K562 (cell line): ENCODE measurements around the gene SPRED2. TPM values are rescaled to one million over a fixed set of nuclear protein-coding genes. Genes with fewer than 3 reads are reported as not detected.

Experiments
- ERF ChIP-seq: fragments of 450-650 bp; formaldehyde crosslinking; IDR thresholded peaks from 2 replicates; pipeline ENCODE4 v1.4.0; 2020; ENCODE audit warnings: mild to moderate bottlenecking, mixed read lengths
- GATAD2A ChIP-seq: fragments of 450-650 bp; IDR thresholded peaks from 2 replicates; pipeline ENCODE4 v1.6.1; 2017
- GTF2E2 ChIP-seq: fragments of 200-800 bp; sonication (Bioruptor generic); IDR thresholded peaks from 2 replicates; pipeline ENCODE4 v1.6.1; 2016; ENCODE audit warnings: missing genetic modification characterization, missing compliant biosample characterization
- HDAC6 ChIP-seq: IDR thresholded peaks from 2 replicates; pipeline ENCODE4 v1.6.1; 2012; ENCODE audit warnings: low read depth, mild to moderate bottlenecking, control low read depth, inconsistent platforms, low read length, moderate library complexity
- KHSRP ChIP-seq: fragments of 450-650 bp; IDR thresholded peaks from 2 replicates; pipeline ENCODE4 v1.6.1; 2017
- MEIS2 ChIP-seq: fragments of 450-650 bp; IDR thresholded peaks from 2 replicates; pipeline ENCODE4 v1.6.1; 2014; ENCODE audit warnings: mild to moderate bottlenecking; ENCODE audit not compliant: partially characterized antibody
- NCOR1 ChIP-seq: fragments of 450-650 bp; IDR thresholded peaks from 2 replicates; pipeline ENCODE4 v1.6.1; 2016; ENCODE audit warnings: mild to moderate bottlenecking, moderate library complexity
- PHF21A ChIP-seq: fragments of 450-650 bp; IDR thresholded peaks from 2 replicates; pipeline ENCODE4 v1.6.1; 2017; ENCODE audit warnings: low read depth, borderline replicate concordance
- POLR2AphosphoS5 ChIP-seq: IDR thresholded peaks from 2 replicates; pipeline ENCODE4 v1.6.1; 2011; ENCODE audit warnings: mild to moderate bottlenecking, low read depth, low read length, moderate library complexity; ENCODE audit not compliant: control insufficient read depth, insufficient read depth
- POLR2B ChIP-seq: fragments of 450-650 bp; IDR thresholded peaks from 2 replicates; pipeline ENCODE4 v1.6.1; 2018; ENCODE audit warnings: low read depth; ENCODE audit not compliant: partially characterized antibody
- PRPF4 ChIP-seq: fragments of 200-400 bp; formaldehyde crosslinking; IDR thresholded peaks from one replicate; pipeline ENCODE4 v1.6.1; 2017; ENCODE audit warnings: low read length, low read depth, mild to moderate bottlenecking; ENCODE audit not compliant: insufficient read depth, poor library complexity, severe bottlenecking
- PTTG1 ChIP-seq: fragments of 450-650 bp; IDR thresholded peaks from 2 replicates; pipeline ENCODE4 v1.6.1; 2016; ENCODE audit warnings: low read depth, mild to moderate bottlenecking, missing genetic modification characterization, missing compliant biosample characterization
- SETDB1 ChIP-seq: IDR thresholded peaks from one replicate; pipeline ENCODE4 v1.6.1; 2012; ENCODE audit warnings: low read length, control low read depth, inconsistent platforms
- ZBED1 ChIP-seq: IDR thresholded peaks from 2 replicates; pipeline ENCODE4 v1.6.1; 2014
- ZNF239 ChIP-seq: fragments of 250-450 bp; sonication (Bioruptor Pico); IDR thresholded peaks from 2 replicates; pipeline ENCODE4 v1.4.0; 2020; ENCODE audit warnings: mild to moderate bottlenecking
- ZNF311 ChIP-seq: fragments of 250-450 bp; sonication (Bioruptor Pico); IDR thresholded peaks from 2 replicates; pipeline ENCODE4 v1.4.0; 2020; ENCODE audit warnings: mild to moderate bottlenecking, moderate library complexity
- ZNF384 ChIP-seq: IDR thresholded peaks from 2 replicates; pipeline ENCODE4 v1.6.1; 2012; ENCODE audit warnings: low read depth, low read length, improper control_type of control experiment
- ZNF707 ChIP-seq: fragments of 250-450 bp; sonication (Bioruptor Pico); conservative IDR thresholded peaks from 2 replicates; pipeline ENCODE4 v1.8.0; 2022; ENCODE audit warnings: inconsistent platforms, mild to moderate bottlenecking, moderate library complexity
- polyA plus RNA-seq, 8 experiments: library from polyadenylated mRNA; depleted of rRNA in 4 of 8; stranded (reverse) in 5 of 8; unstranded in 3 of 8; fragments of >200 nt; fragmentation: Nextera tagmentation in 2 of 8; fragmentation: Illumina TruSeq in 1 of 8; extraction: Ambion mirVana in 2 of 8; extraction: Trizol in 1 of 8; gene quantifications; 2 replicates each; pipeline versions ENCODE4 v1.2.1 to v1.2.3, GENCODE V29; 2011 to 2014; ENCODE audit warnings: inconsistent platforms in 1 of 8, missing spikeins in 1 of 8
- total RNA-seq, 7 experiments: library from RNA; depleted of rRNA in 6 of 7; stranded (reverse); fragments of >200 nt in 6 of 7; fragmentation: Illumina TruSeq in 2 of 7; extraction: Trizol in 2 of 7; gene quantifications; 2 replicates each; pipeline versions ENCODE4 v1.2.1 to v1.2.3, GENCODE V29; 2011 to 2021; ENCODE audit warnings: low replicate concordance in 1 of 7
- TF ChIP-seq, protein P1 (sequence below): fragments of 250-450 bp; sonication (Bioruptor Pico); IDR thresholded peaks from 2 replicates; pipeline ENCODE4 v1.5.0; 2021; ENCODE audit warnings: mild to moderate bottlenecking, moderate library complexity
- TF ChIP-seq, protein P2 (sequence below), 2 experiments: fragments of 200-800 bp in 1 of 2; sonication (Bioruptor generic) in 1 of 2; sonication (generic) in 1 of 2; formaldehyde crosslinking in 1 of 2; IDR thresholded peaks in 1 of 2; conservative IDR thresholded peaks in 1 of 2; 2 replicates each; pipeline versions ENCODE4 v1.5.0 to v1.6.1; 2016 to 2020; ENCODE audit warnings: missing compliant biosample characterization in 1 of 2, missing genetic modification characterization in 1 of 2, missing genetic modification reagents in 1 of 2
- TF ChIP-seq, protein P3 (sequence below): sonication (generic); formaldehyde crosslinking; IDR thresholded peaks from 2 replicates; pipeline ENCODE4 v1.8.1; 2023; ENCODE audit warnings: mild to moderate bottlenecking, missing genetic modification reagents
- TF ChIP-seq, protein P4 (sequence below): fragments of 250-450 bp; sonication (Bioruptor Pico); IDR thresholded peaks from 2 replicates; pipeline ENCODE4 v1.5.0; 2021

The SPRED2 gene
- total and polyA plus RNA-seq, 9 of the 15 experiments (the other 6 are each of a cell fraction or from before 2014, with no cell fraction given): 4.6 to 50.8 (median 14.1) TPM

DNA sequence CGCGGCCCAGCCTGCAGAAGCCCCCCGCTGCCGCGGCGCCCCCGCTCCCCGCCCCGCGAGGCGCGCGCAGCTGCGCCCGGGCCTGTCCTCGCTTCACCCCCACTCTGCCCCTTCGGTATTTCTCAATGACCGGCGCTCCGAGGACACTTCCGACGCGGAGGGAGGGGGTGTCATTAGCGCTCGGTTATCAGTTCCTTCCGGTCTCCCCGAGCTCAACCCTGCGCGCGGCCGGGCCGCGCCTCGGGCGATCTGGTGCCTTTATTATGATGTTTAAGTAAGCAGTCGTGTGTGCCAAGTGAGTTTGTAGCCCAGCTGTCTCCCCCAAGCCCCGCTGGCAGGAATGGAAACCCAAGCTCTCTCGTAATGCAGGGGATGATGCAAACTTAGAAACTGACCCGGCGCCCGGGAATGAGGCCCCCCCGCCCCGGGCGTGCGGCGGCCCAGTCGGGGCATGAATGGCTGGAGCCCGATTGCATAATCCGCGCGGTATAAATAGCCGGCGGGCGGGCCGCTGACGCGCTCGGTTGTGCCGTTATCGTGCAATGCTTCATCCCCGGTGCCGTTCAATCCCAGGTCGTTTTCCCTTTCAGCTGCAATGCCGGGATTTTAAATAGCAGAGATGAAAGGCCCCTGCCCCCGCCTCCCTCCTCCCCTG is 3.9 kb upstream of the SPRED2 start (continued):
- TF ChIP-seq, protein P1, sequence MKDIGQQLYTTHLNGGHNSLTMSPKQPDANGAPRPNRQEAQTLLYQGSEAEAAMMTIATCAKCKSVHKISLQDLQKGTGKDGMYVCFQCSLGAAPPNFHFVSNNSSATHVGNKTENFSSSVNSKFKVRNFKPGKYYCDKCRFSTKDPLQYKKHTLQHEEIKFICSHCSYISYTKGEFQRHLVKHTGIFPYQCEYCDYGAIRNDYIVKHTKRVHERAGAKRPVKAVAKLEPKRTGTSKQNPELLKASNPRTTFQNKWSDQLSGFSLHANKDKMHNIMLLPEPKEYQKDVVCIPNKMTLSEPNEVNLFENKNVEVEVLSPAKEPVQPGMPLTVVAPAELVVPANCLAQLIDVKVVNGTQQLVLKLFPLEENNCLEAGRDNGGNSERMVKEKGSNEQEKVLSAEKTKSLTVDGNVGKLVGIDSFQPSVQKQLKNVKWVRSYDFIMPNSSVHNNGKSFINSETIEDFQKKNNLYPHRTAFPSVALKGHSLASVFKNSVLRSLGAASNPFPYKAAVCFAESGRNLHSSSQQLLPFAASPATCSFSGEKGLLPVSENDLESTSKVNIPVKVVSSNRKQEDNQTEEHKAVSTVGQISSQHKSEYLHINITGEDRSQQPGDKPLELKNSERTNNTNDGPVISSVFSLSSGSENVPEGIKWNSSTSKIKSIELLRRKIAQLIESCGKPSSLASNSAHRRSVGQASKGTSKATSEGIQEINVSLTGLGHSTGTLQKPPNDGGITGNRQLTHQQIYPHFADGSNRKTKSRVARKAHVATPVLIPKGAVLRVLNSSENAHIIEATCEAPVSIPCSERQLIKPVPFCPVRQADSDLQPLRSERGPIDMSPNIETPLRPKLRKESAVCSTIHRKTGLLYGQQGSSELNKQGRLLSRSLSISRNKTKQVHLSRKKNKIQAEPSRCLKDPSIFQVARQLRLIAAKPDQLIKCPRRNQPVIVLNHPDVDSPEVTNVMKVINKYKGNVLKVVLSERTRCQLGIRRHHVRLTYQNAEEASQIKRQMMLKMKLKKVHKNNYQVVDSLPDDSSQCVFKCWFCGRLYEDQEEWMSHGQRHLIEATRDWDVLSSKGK (CRISPR knock-in tag): no peak
- TF ChIP-seq PRPF4: peak; percentile 20
- TF ChIP-seq POLR2AphosphoS5: peak; percentile 58; the same call in 1 of the 2 replicates
- TF ChIP-seq GTF2E2 (tag): peak; percentile 82; the same call in 1 of the 2 replicates
- no peak for TF ChIP-seq ZNF707 (CRISPR knock-in tag)
- no peak for TF ChIP-seq MEIS2
- TF ChIP-seq ERF (CRISPR knock-in tag): no peak
- peak; percentile 86 for TF ChIP-seq POLR2B
- TF ChIP-seq, protein P2, sequence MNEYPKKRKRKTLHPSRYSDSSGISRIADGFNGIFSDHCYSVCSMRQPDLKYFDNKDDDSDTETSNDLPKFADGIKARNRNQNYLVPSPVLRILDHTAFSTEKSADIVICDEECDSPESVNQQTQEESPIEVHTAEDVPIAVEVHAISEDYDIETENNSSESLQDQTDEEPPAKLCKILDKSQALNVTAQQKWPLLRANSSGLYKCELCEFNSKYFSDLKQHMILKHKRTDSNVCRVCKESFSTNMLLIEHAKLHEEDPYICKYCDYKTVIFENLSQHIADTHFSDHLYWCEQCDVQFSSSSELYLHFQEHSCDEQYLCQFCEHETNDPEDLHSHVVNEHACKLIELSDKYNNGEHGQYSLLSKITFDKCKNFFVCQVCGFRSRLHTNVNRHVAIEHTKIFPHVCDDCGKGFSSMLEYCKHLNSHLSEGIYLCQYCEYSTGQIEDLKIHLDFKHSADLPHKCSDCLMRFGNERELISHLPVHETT (CRISPR knock-in tag; conservative IDR thresholded peaks at IDR 0.05 in 1 of 2, IDR thresholded peaks at IDR 0.05 in 1 of 2): peak in 1 of 2 experiments; percentile 96; a peak in 2 of 4 replicates
- TF ChIP-seq GATAD2A: no peak
- TF ChIP-seq, protein P3, sequence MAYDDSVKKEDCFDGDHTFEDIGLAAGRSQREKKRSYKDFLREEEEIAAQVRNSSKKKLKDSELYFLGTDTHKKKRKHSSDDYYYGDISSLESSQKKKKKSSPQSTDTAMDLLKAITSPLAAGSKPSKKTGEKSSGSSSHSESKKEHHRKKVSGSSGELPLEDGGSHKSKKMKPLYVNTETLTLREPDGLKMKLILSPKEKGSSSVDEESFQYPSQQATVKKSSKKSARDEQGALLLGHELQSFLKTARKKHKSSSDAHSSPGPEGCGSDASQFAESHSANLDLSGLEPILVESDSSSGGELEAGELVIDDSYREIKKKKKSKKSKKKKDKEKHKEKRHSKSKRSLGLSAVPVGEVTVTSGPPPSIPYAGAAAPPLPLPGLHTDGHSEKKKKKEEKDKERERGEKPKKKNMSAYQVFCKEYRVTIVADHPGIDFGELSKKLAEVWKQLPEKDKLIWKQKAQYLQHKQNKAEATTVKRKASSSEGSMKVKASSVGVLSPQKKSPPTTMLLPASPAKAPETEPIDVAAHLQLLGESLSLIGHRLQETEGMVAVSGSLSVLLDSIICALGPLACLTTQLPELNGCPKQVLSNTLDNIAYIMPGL: peak; percentile 70; the same call in 1 of the 2 replicates
- 0 out of 2 replicates have a peak, but pooled peaks have one; percentile 25 for TF ChIP-seq ZBED1
- TF ChIP-seq ZNF239: no peak
- no peak for TF ChIP-seq KHSRP
- no peak for TF ChIP-seq HDAC6
- TF ChIP-seq, protein P4, sequence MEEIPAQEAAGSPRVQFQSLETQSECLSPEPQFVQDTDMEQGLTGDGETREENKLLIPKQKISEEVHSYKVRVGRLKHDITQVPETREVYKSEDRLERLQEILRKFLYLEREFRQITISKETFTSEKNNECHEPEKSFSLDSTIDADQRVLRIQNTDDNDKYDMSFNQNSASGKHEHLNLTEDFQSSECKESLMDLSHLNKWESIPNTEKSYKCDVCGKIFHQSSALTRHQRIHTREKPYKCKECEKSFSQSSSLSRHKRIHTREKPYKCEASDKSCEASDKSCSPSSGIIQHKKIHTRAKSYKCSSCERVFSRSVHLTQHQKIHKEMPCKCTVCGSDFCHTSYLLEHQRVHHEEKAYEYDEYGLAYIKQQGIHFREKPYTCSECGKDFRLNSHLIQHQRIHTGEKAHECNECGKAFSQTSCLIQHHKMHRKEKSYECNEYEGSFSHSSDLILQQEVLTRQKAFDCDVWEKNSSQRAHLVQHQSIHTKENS: no peak
- peak; percentile 97 for TF ChIP-seq PHF21A
- TF ChIP-seq ZNF311: no peak
- TF ChIP-seq PTTG1 (tag): no peak
- no peak for TF ChIP-seq SETDB1
- TF ChIP-seq NCOR1: peak; percentile 85
- no peak for TF ChIP-seq ZNF384
